ENCODE results near the gene ZYG11B. TPM values are rescaled to one million over a fixed set of nuclear protein-coding genes. Genes with fewer than 3 reads are reported as not detected.
A peak's percentile ranks its signal among the peaks of the same experiment; 100 is the strongest.

Gene ZYG11B
- total and polyA plus RNA-seq, 2 of the 13 experiments (the other 11 are each of a cell fraction or from before 2014, with no cell fraction given) = 6.9 to 17.9 TPM

GRCh38 chr1:52697795-52698674 is 28.2 kb upstream of the ZYG11B start, which contains the start of gene COA7 (continued):
- TF ChIP-seq MTF2 (CRISPR knock-in tag; IDR thresholded peaks at IDR 0.05; ENCODE audit: borderline replicate concordance) (no peak; the same call in 1 of the 2 replicates), TBX2 (CRISPR knock-in tag; IDR thresholded peaks at IDR 0.05; ENCODE audit: borderline replicate concordance) (peak; percentile 94), NFYC (CRISPR knock-in tag; IDR thresholded peaks at IDR 0.05) (no peak; the same call in none of the 2 replicates), ATF7 (IDR thresholded peaks at IDR 0.05) (no peak), ATF7 (CRISPR knock-in tag; IDR thresholded peaks at IDR 0.05) (peak; percentile 78; the same call in 1 of the 2 replicates), ZNF281 (CRISPR knock-in tag; IDR thresholded peaks at IDR 0.05; ENCODE audit: borderline replicate concordance) (peak; percentile 42; the same call in 1 of the 2 replicates), LCORL (IDR thresholded peaks at IDR 0.05) (no peak), LCORL (CRISPR knock-in tag; IDR thresholded peaks at IDR 0.05) (no peak), NAIF1 (CRISPR knock-in tag; IDR thresholded peaks at IDR 0.05; ENCODE audit: borderline replicate concordance) (peak; percentile 69; the same call in 1 of the 2 replicates), NR2F1 (CRISPR knock-in tag; IDR thresholded peaks at IDR 0.05) (no peak), PITX1 (CRISPR knock-in tag; IDR thresholded peaks at IDR 0.05) (peak; percentile 73), YEATS4 (CRISPR knock-in tag; IDR thresholded peaks at IDR 0.05; ENCODE audit: borderline replicate concordance) (peak; percentile 98), ZSCAN31 (CRISPR knock-in tag; IDR thresholded peaks at IDR 0.05; ENCODE audit: low read depth) (peak; percentile 98), ERF (CRISPR knock-in tag; IDR thresholded peaks at IDR 0.05) (peak; percentile 34), ZNF552 (CRISPR knock-in tag; IDR thresholded peaks at IDR 0.05; ENCODE audit: borderline replicate concordance) (no peak), TRIM24 (CRISPR knock-in tag; IDR thresholded peaks at IDR 0.05) (no peak), ZMYM4 (CRISPR knock-in tag; IDR thresholded peaks at IDR 0.05) (peak; percentile 83), PCBP2 (optimal IDR thresholded peaks at IDR 0.05; ENCODE audit: low read depth, low read length, poor library complexity, severe bottlenecking) (no peak)
- TF ChIP-seq, protein P1, sequence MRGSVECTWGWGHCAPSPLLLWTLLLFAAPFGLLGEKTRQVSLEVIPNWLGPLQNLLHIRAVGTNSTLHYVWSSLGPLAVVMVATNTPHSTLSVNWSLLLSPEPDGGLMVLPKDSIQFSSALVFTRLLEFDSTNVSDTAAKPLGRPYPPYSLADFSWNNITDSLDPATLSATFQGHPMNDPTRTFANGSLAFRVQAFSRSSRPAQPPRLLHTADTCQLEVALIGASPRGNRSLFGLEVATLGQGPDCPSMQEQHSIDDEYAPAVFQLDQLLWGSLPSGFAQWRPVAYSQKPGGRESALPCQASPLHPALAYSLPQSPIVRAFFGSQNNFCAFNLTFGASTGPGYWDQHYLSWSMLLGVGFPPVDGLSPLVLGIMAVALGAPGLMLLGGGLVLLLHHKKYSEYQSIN (CRISPR knock-in tag; IDR thresholded peaks at IDR 0.05; ENCODE audit: borderline replicate concordance) = no peak
- TF ChIP-seq, protein P2, sequence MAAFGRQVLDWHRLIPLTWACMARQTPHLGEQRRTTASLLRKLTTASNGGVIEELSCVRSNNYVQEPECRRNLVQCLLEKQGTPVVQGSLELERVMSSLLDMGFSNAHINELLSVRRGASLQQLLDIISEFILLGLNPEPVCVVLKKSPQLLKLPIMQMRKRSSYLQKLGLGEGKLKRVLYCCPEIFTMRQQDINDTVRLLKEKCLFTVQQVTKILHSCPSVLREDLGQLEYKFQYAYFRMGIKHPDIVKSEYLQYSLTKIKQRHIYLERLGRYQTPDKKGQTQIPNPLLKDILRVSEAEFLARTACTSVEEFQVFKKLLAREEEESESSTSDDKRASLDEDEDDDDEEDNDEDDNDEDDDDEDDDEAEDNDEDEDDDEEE (CRISPR knock-in tag; IDR thresholded peaks at IDR 0.05) = peak; percentile 51; the same call in 1 of the 2 replicates
- TF ChIP-seq, protein P3, sequence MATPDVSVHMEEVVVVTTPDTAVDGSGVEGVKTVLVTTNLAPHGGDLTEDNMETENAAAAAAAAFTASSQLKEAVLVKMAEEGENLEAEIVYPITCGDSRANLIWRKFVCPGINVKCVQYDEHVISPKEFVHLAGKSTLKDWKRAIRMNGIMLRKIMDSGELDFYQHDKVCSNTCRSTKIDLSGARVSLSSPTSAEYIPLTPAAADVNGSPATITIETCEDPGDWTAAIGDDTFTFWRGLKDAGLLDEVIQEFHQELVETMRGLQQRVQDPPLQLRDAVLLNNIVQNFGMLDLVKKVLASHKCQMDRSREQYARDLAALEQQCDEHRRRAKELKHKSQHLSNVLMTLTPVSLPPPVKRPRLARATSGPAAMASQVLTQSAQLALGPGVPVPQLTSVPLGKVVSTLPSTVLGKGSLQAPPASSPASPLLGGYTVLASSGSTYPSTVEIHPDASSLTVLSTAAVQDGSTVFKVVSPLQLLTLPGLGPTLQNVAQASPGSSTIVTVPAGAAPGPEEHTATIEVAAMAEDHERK (CRISPR knock-in tag; IDR thresholded peaks at IDR 0.05; ENCODE audit: low read depth) = peak; percentile 69

All from HepG2 (cell line).